Choroid plexus epithelial cell (primary cell): ENCODE results near the gene SLC4A5.

Experiments
- DNase-seq: peaks from one replicate; pipeline ENCODE4 v3.0.0-alpha.2; 2010; ENCODE audit warnings: low read depth
- H3K4me3 ChIP-seq: 2 replicates; pipeline ENCODE4 v1.5.1; 2011; ENCODE audit warnings: low read depth, mild to moderate bottlenecking, control low read depth, low read length, moderate library complexity
- CTCF ChIP-seq: conservative IDR thresholded peaks from 2 replicates; pipeline ENCODE4 v1.5.1; 2011; ENCODE audit warnings: low read depth, mild to moderate bottlenecking, control low read depth, inconsistent platforms, low read length, moderate library complexity

SLC4A5 gene

GRCh38 chr2:74291886-74292621 is 51.2 kb downstream of the SLC4A5 start:
- H3K4me3 ChIP-seq, result no peak overlapping the region
- TF ChIP-seq CTCF, result no peak
- DNase-seq, result peak; percentile 61

- H3K4me3 ChIP-seq, result no peak overlapping the region
- no peak for TF ChIP-seq CTCF
- DNase-seq, result no peak
Observed at GRCh38 chr2:74291218-74291544, 52.0 kb downstream of the SLC4A5 start.

- DNase-seq, result no peak
- no peak overlapping the region for H3K4me3 ChIP-seq
- no peak for TF ChIP-seq CTCF
Observed at GRCh38 chr2:74290466-74291217, 52.6 kb downstream of the SLC4A5 start.

DNA sequence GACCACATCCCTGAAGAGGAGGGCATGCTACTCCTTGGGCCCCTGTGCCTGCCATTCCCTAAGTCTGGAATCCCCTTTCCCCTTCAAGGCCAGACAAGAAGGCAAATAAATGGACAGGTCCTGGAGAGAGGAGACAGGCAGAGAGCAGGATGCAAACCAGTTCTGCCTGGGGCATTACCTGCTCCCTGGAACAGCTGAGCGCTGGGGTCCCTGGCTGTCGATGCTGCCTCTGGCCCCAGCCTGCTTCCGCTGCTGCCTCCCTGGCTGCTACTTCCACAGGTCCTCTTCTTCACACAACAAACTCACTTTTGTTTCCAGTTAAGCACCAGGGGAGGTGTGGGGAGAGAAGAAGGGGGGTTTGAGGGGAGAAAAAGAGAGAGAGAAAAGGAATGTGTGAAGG is 53.1 kb downstream of the SLC4A5 start:
- TF ChIP-seq CTCF, result no peak
- H3K4me3 ChIP-seq, result no peak overlapping the region
- no peak for DNase-seq

DNA sequence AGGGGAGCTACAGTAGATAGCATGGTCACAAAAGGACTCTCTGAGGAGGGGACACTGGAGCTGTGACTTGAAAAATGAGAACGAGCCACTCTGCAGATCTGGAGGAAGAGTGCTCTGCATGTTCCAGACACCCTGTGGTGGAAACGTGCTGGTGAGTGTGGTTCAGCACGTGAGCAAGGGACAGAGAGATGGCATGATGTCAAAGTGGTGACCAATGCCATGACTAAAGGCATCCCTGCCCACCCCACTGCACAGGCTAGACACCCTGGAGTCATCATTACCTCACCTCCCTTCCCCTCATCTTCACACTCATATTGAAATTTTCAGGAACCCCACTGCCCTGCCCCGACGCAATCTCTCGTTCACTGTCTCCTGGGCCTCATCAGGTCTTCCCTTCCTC is 56.5 kb downstream of the SLC4A5 start:
- TF ChIP-seq CTCF, result no peak
- H3K4me3 ChIP-seq, result no peak overlapping the region
- DNase-seq, result no peak

- no peak for TF ChIP-seq CTCF
- no peak overlapping the region for H3K4me3 ChIP-seq
- no peak for DNase-seq
Observed at GRCh38 chr2:74281141-74281975, 61.9 kb downstream of the SLC4A5 start.
